ENCODE data around the gene MT1F.

The MT1F gene

DNA sequence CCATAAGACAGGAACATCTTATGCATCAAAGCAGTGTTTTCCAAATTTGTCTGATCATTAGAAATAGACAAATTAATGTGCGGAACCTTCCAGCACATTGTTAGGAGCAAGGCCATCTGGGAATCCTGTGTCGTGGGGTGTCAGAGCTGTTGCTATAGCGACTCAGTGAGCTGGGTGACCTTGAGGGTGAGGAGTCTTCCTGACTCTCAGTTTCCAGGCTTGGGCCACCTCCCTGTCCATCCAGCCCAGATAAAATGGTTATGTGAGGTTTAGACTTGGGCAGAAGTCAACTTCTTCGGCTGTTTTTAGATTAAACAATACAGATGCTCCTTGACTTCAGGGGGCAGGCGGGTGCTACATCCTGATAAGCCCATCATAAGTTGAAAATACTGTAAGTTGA lies 45.1 kb downstream of the MT1F start:
- no peak for DNase-seq

Measured in activated T-cell treated with anti-CD3 and anti-CD28 coated beads, Interleukin-2, amount 50 U/mL, for 48 hours (primary cell).